Measurements from ENCODE around the gene P2RX7. TPM values are rescaled to one million over a fixed set of nuclear protein-coding genes. Genes with fewer than 3 reads are reported as not detected.

Gene P2RX7
- total RNA-seq, 1 experiment from 2014 or later, result not detected

DNA sequence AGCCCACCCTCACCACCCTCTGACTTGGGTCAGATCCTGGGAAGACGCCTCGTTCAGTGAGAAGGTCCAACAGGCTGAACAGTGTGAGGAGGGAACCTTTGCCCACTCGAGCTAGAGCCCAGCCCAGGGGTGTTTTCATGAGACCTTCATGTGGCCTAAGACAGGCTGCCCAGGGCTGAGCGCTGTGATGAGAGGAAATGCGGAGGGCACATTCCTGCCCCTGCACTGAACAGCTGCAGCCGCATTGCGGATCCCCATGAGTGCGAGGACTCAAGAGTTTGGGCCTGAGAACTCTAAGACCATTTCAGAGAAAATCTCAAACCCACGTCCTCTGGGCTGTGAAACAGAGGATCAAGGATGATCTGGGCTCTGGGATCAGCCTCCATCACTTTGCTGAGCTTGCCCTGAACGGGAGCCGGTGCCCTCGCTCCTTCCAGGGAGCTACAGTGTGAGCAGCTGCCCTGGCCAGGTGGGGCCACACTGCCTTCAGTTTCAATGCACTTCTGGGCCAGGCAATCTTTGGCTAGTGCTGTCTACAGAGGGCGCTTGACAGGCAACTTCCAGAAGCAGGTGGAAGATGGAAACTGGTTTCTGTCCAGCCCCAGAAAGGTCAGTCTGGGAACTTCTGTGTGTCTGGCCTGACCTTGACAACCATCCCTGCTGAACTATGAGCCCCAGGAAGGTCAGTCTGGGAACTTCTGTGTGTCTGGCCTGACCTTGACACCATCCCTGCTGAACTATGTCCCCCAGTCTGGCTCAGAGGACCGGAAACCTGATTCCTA is 43.5 kb upstream of the P2RX7 start:
- Histone ChIP-seq H3K4me2 (ENCODE audit: low read depth, low read length, poor library complexity, severe bottlenecking) (no peak overlapping the region), H3K9me3 (ENCODE audit: low read length) (no peaks in the 10 kb centered on the region), H2AFZ (ENCODE audit: low read length) (peak overlapping the region; percentile 10; the same call in 1 of the 2 replicates), H3K9ac (ENCODE audit: low read length) (no peak overlapping the region), H3K27me3 (ENCODE audit: low read length) (no peaks in the 10 kb centered on the region), H3K4me1 (ENCODE audit: low read length) (peaks cover 2% of the 10 kb centered on the region), H3K36me3 (ENCODE audit: insufficient read depth, low read length) (no peaks in the 10 kb centered on the region), H3K79me2 (ENCODE audit: low read length) (no peaks in the 10 kb centered on the region), H3K4me3 (ENCODE audit: low read length) (no peak overlapping the region), H3K9me2 (replicated peaks; ENCODE audit: insufficient read depth, low read length) (no peaks in the 10 kb centered on the region), H4K20me1 (ENCODE audit: insufficient read depth, low read depth, low read length) (no peaks in the 10 kb centered on the region), H3K27ac (ENCODE audit: low read length) (no peak overlapping the region)
- peak; percentile 53 for DNase-seq

DNA sequence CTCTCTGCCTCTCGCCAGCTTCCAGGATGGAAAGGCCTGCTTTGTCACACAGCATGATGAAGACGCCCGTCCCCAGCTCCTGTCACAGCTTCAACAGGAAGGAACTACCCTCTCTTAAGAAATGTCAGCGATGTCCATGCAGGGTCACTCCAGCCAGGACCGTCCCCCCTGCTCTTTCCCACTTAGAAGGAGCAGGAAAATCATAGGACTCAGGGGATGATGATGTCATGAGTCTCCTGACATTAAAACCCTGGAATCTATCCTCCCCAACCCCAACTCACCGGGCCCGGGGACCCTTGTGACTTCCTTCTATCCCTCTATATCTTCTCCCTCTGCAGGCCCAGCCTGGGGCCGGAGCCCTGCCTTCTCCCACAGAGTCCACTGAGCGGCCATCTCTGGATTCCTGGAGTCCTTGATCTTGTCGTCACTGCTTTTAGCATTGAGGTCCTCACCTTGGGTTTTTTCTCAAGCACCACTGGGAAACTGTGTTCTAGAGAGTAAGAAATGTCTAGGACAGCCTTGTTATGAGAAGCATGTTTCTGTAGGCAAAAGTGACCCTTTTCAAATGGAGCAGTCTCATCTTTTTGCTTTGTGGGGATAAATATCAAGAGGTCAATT is 42.8 kb upstream of the P2RX7 start:
- no peaks in the 10 kb centered on the region for H3K36me3 ChIP-seq (ENCODE audit: insufficient read depth, low read length)
- no peaks in the 10 kb centered on the region for H3K79me2 ChIP-seq (ENCODE audit: low read length)
- DNase-seq, result no peak
- H3K4me3 ChIP-seq (ENCODE audit: low read length), result no peak overlapping the region
- no peaks in the 10 kb centered on the region for H3K9me2 ChIP-seq (replicated peaks; ENCODE audit: insufficient read depth, low read length)
- no peaks in the 10 kb centered on the region for H3K27me3 ChIP-seq (ENCODE audit: low read length)
- H3K9me3 ChIP-seq (ENCODE audit: low read length), result no peaks in the 10 kb centered on the region
- peak overlapping the region; percentile 10; the same call in 1 of the 2 replicates for H2AFZ ChIP-seq (ENCODE audit: low read length)
- peaks cover 5% of the 10 kb centered on the region for H3K4me1 ChIP-seq (ENCODE audit: low read length)
- H3K27ac ChIP-seq (ENCODE audit: low read length), result no peak overlapping the region
- no peak overlapping the region for H3K4me2 ChIP-seq (ENCODE audit: low read depth, low read length, poor library complexity, severe bottlenecking)
- H4K20me1 ChIP-seq (ENCODE audit: insufficient read depth, low read depth, low read length), result no peaks in the 10 kb centered on the region
- no peak overlapping the region for H3K9ac ChIP-seq (ENCODE audit: low read length)

DNA sequence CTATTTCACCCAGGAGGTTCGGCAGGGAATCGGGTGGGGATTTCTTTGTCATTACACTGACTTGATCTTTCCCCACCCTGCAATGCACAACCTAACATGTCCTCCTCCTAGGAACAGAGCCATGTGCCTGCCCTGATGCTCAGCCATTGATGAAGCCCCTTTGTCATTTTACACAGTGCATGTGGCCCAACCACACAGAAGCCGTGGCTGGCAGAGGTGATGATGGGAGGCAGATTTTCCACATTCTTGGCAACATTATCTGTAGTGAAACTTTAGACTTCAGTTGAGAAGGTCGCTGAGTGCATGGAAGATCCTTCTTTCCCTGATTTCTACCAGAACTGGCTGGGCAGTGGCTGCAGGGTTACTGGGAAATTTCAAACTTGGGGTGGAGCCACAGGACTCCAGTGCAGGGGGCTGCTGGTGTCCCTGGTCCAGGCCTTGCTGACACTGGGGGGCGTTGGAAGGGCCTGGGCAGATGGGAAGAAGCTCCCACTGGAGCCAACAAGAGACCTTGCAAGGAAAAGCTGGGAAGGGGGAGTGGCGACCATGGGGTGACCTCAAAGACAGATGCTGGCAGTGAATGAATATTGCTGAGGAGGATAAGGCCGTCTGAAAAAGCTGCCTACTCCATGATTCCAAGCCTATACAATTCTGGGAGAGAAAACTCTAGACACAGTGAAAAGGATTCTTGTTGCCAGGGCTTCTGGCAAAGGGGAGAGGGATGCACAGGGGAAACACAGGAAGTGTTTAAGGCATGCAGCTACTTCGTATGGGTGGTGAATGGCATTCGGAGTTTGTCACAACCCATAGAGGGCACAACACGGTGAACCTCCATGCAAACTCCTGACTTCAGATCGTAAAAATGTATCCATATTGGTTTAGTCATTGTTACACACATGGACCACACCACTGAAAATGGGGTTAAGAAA is 41.8 kb upstream of the P2RX7 start:
- Histone ChIP-seq H3K9me3 (ENCODE audit: low read length) (no peaks in the 10 kb centered on the region), H3K27me3 (ENCODE audit: low read length) (no peaks in the 10 kb centered on the region), H3K79me2 (ENCODE audit: low read length) (no peaks in the 10 kb centered on the region), H3K4me3 (ENCODE audit: low read length) (no peak overlapping the region), H3K9me2 (replicated peaks; ENCODE audit: insufficient read depth, low read length) (no peaks in the 10 kb centered on the region), H2AFZ (ENCODE audit: low read length) (no peak overlapping the region), H3K4me1 (ENCODE audit: low read length) (peaks cover 11% of the 10 kb centered on the region), H3K36me3 (ENCODE audit: insufficient read depth, low read length) (no peaks in the 10 kb centered on the region), H3K9ac (ENCODE audit: low read length) (no peak overlapping the region), H3K4me2 (ENCODE audit: low read depth, low read length, poor library complexity, severe bottlenecking) (no peak overlapping the region), H3K27ac (ENCODE audit: low read length) (no peak overlapping the region), H4K20me1 (ENCODE audit: insufficient read depth, low read depth, low read length) (no peaks in the 10 kb centered on the region)
- DNase-seq, result no peak

DNA sequence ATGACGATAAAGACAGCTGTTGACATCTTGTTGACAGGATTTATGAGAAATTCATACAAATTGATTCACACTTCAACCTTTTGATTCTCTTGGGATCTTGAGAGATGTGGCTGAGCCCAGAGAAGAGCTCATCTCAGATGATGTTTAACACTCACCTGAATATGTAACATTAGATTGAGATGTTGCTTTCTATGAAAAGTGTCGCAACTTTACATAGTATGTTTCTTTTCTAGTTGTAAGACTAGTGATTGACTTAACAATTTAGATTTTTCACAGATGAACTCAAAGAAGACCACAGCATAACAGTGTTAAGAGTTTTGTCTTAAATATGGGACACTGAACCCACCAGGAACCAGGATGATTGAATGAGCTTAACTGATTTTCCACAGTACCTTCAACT is 40.6 kb upstream of the P2RX7 start:
- H4K20me1 ChIP-seq (ENCODE audit: insufficient read depth, low read depth, low read length), result no peaks in the 10 kb centered on the region
- no peaks in the 10 kb centered on the region for H3K9me2 ChIP-seq (replicated peaks; ENCODE audit: insufficient read depth, low read length)
- no peaks in the 10 kb centered on the region for H3K9me3 ChIP-seq (ENCODE audit: low read length)
- H3K27me3 ChIP-seq (ENCODE audit: low read length), result no peaks in the 10 kb centered on the region
- no peak overlapping the region for H3K27ac ChIP-seq (ENCODE audit: low read length)
- no peaks in the 10 kb centered on the region for H3K36me3 ChIP-seq (ENCODE audit: insufficient read depth, low read length)
- no peak overlapping the region for H3K4me2 ChIP-seq (ENCODE audit: low read depth, low read length, poor library complexity, severe bottlenecking)
- no peak for DNase-seq
- no peak overlapping the region for H3K9ac ChIP-seq (ENCODE audit: low read length)
- H3K4me1 ChIP-seq (ENCODE audit: low read length), result peaks cover 11% of the 10 kb centered on the region
- H2AFZ ChIP-seq (ENCODE audit: low read length), result no peak overlapping the region
- H3K79me2 ChIP-seq (ENCODE audit: low read length), result no peaks in the 10 kb centered on the region
- no peak overlapping the region for H3K4me3 ChIP-seq (ENCODE audit: low read length)

DNA sequence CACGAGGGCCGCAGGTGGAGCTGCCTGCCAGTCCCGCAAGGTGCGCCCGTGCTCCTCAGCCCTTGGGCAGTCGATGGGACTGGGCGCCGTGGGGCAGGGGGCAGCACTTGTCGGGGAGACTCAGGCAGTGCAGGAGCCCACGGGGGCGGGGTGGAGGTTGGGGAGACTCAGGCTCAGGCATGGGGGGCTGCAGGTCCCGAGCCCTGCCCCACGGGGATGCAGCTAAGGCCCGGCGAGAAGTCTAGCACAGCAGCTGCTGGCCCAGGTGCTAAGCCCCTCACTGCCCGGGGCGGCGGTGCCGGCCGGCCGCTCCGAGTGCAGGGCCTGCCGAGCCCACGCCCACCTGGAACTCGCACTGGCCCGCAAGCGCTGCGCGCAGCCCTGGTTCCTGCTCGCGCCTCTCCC is 39.2 kb upstream of the P2RX7 start:
- no peak overlapping the region for H3K9ac ChIP-seq (ENCODE audit: low read length)
- H3K9me2 ChIP-seq (replicated peaks; ENCODE audit: insufficient read depth, low read length), result no peaks in the 10 kb centered on the region
- H3K4me2 ChIP-seq (ENCODE audit: low read depth, low read length, poor library complexity, severe bottlenecking), result no peak overlapping the region
- H2AFZ ChIP-seq (ENCODE audit: low read length), result no peak overlapping the region
- H3K9me3 ChIP-seq (ENCODE audit: low read length), result no peaks in the 10 kb centered on the region
- H4K20me1 ChIP-seq (ENCODE audit: insufficient read depth, low read depth, low read length), result no peaks in the 10 kb centered on the region
- H3K4me3 ChIP-seq (ENCODE audit: low read length), result no peak overlapping the region
- H3K36me3 ChIP-seq (ENCODE audit: insufficient read depth, low read length), result no peaks in the 10 kb centered on the region
- no peaks in the 10 kb centered on the region for H3K79me2 ChIP-seq (ENCODE audit: low read length)
- no peaks in the 10 kb centered on the region for H3K27me3 ChIP-seq (ENCODE audit: low read length)
- no peak for DNase-seq
- H3K4me1 ChIP-seq (ENCODE audit: low read length), result peaks cover 11% of the 10 kb centered on the region
- H3K27ac ChIP-seq (ENCODE audit: low read length), result no peak overlapping the region

- H4K20me1 ChIP-seq (ENCODE audit: insufficient read depth, low read depth, low read length), result no peaks in the 10 kb centered on the region
- H3K27me3 ChIP-seq (ENCODE audit: low read length), result no peaks in the 10 kb centered on the region
- 0 out of 2 replicates have a peak, but pooled peaks cover 3% of the 10 kb centered on the region for H3K9me3 ChIP-seq (ENCODE audit: low read length)
- peaks cover 11% of the 10 kb centered on the region for H3K4me1 ChIP-seq (ENCODE audit: low read length)
- peak overlapping the region; percentile 87; the same call in 1 of the 2 replicates for H2AFZ ChIP-seq (ENCODE audit: low read length)
- H3K9ac ChIP-seq (ENCODE audit: low read length), result peak overlapping the region; percentile 29; the same call in 1 of the 2 replicates
- no peaks in the 10 kb centered on the region for H3K9me2 ChIP-seq (replicated peaks; ENCODE audit: insufficient read depth, low read length)
- no peak overlapping the region for H3K27ac ChIP-seq (ENCODE audit: low read length)
- peak overlapping the region; percentile 56 for H3K4me2 ChIP-seq (ENCODE audit: low read depth, low read length, poor library complexity, severe bottlenecking)
- peak overlapping the region; percentile 28; the same call in 1 of the 2 replicates for H3K4me3 ChIP-seq (ENCODE audit: low read length)
- H3K79me2 ChIP-seq (ENCODE audit: low read length), result no peaks in the 10 kb centered on the region
- peak; percentile 81 for DNase-seq
- no peaks in the 10 kb centered on the region for H3K36me3 ChIP-seq (ENCODE audit: insufficient read depth, low read length)
These were observed 37.0 kb upstream of the P2RX7 start for GRCh38 chr12:121095544-121096198.

GRCh38 chr12:121096199-121096798 is 36.4 kb upstream of the P2RX7 start:
- no peak for DNase-seq
- no peak overlapping the region for H2AFZ ChIP-seq (ENCODE audit: low read length)
- H3K27me3 ChIP-seq (ENCODE audit: low read length), result no peaks in the 10 kb centered on the region
- 0 out of 2 replicates have a peak, but pooled peaks cover 3% of the 10 kb centered on the region for H3K9me3 ChIP-seq (ENCODE audit: low read length)
- no peak overlapping the region for H3K4me3 ChIP-seq (ENCODE audit: low read length)
- no peak overlapping the region for H3K27ac ChIP-seq (ENCODE audit: low read length)
- H3K9me2 ChIP-seq (replicated peaks; ENCODE audit: insufficient read depth, low read length), result no peaks in the 10 kb centered on the region
- H3K4me2 ChIP-seq (ENCODE audit: low read depth, low read length, poor library complexity, severe bottlenecking), result no peak overlapping the region
- H3K9ac ChIP-seq (ENCODE audit: low read length), result no peak overlapping the region
- H4K20me1 ChIP-seq (ENCODE audit: insufficient read depth, low read depth, low read length), result no peaks in the 10 kb centered on the region
- H3K36me3 ChIP-seq (ENCODE audit: insufficient read depth, low read length), result no peaks in the 10 kb centered on the region
- peaks cover 11% of the 10 kb centered on the region for H3K4me1 ChIP-seq (ENCODE audit: low read length)
- no peaks in the 10 kb centered on the region for H3K79me2 ChIP-seq (ENCODE audit: low read length)

Data from Karpas-422 (cell line).